ENCODE measurements around the gene ANKH. TPM values are rescaled to one million over a fixed set of nuclear protein-coding genes. Genes with fewer than 3 reads are reported as not detected.

The ANKH gene
- total and polyA plus RNA-seq, 2 donors (not counting 1 experiment from before 2014, with no cell fraction given) = 13.7 to 71.1 TPM

- ChIA-PET POLR2A (no interaction called here), CTCF (interaction anchor here (0.8 to 15.0 kb wide), 6 partner anchors 143 to 280 kb away, joined by 3 to 201 read pairs (median 3); no protein-coding TSS in a partner anchor)
- H3K27ac Mint-ChIP-seq = no peak overlapping the region
- Histone ChIP-seq H3K27me3 (replicated peaks in 1 of 4; ENCODE audit: control extremely low read depth in 1 of 4, control insufficient read depth in 3 of 4, insufficient read depth in 4 of 4, low read length in 3 of 4) (no peaks in the 10 kb centered on the region), H3K9ac (ENCODE audit: low read length) (no peak overlapping the region), H3K4me2 (replicated peaks; ENCODE audit: low read depth, low read length, poor library complexity, severe bottlenecking) (no peak overlapping the region), H3K4me3 (ENCODE audit: control extremely low read depth in 1 of 5, extremely low read depth in 1 of 5, insufficient read depth in 1 of 5, low read depth in 2 of 5, low read length in 4 of 5) (no peak overlapping the region), H3K36me3 (replicated peaks in 1 of 2; ENCODE audit: control extremely low read depth in 1 of 2, control insufficient read depth in 1 of 2, extremely low read depth in 1 of 2, insufficient read depth in 2 of 2, low read length in 1 of 2) (peaks cover 0 to 6% of the 10 kb centered on the region in 2 experiments), H3K4me1 (ENCODE audit: control insufficient read depth in 2 of 2, insufficient read depth in 2 of 2, low read length in 2 of 2) (no peaks in the 10 kb centered on the region), H4K20me1 (ENCODE audit: control insufficient read depth, insufficient read depth, low read length, poor library complexity, severe bottlenecking) (no peaks in the 10 kb centered on the region), H3K9me3 (ENCODE audit: control extremely low read depth in 1 of 3, control insufficient read depth in 2 of 3, insufficient read depth in 1 of 3, low read length in 2 of 3) (no peaks in the 10 kb centered on the region), H3K27ac (ENCODE audit: low read length in 2 of 2) (no peak overlapping the region), H3K79me2 (ENCODE audit: control insufficient read depth, insufficient read depth, low read length) (no peaks in the 10 kb centered on the region), H2AFZ (ENCODE audit: insufficient read depth, low read depth, low read length, poor library complexity, severe bottlenecking) (no peak overlapping the region)
- H3K27me3 Mint-ChIP-seq = no peaks in the 10 kb centered on the region
- no peaks in the 10 kb centered on the region for H3K9me3 Mint-ChIP-seq (ENCODE audit: insufficient read depth)
- TF ChIP-seq EZH2 (IDR thresholded peaks at IDR 0.05; ENCODE audit: borderline replicate concordance, insufficient read depth, low read depth, low read length, poor library complexity, severe bottlenecking) (no peak), CTCF (IDR thresholded peaks at IDR 0.05) (no peak)
- ATAC-seq (ENCODE audit: low read depth) (no peak), DNase-seq (no peak)
- H3K4me3 Mint-ChIP-seq = no peak overlapping the region
- intact Hi-C loops (cut with micrococcal nuclease) = loop anchor here (5.0 kb wide), 1 partner anchor 42 kb away; no protein-coding TSS in a partner anchor
- peaks cover 10% of the 10 kb centered on the region for H3K4me1 Mint-ChIP-seq
- WGBS (ENCODE audit: insufficient coverage) = 97% methylated on average over 16 of the region's 18 CpGs
Observed at GRCh38 chr5:14729448-14730385, 141.9 kb downstream of the ANKH start.

- Mint-ChIP-seq H3K4me3 (no peak overlapping the region), H3K27ac (no peak overlapping the region)
Observed at GRCh38 chr5:14728459-14728938, 143.1 kb downstream of the ANKH start.

More at GRCh38 chr5:14728459-14728938, 143.1 kb downstream of the ANKH start:
- intact Hi-C loops (cut with micrococcal nuclease) = loop anchor here (5.0 kb wide), 1 partner anchor 41 kb away; no protein-coding TSS in a partner anchor
- DNase-seq (no peak), ATAC-seq (ENCODE audit: low read depth) (no peak)
- CTCF ChIA-PET = interaction anchor here (0.7 to 15.0 kb wide), 17 partner anchors 9 to 287 kb away, joined by 3 to 201 read pairs (median 12); partner anchors contain the start of gene ANKH
- WGBS (ENCODE audit: insufficient coverage) = 93% methylated on average over 12 of the region's 15 CpGs
- H3K4me1 Mint-ChIP-seq = peaks cover 18% of the 10 kb centered on the region
- no peaks in the 10 kb centered on the region for H3K27me3 ChIP-seq (replicated peaks in 1 of 4; ENCODE audit: control extremely low read depth in 1 of 4, control insufficient read depth in 3 of 4, insufficient read depth in 4 of 4, low read length in 3 of 4)
- H3K27ac ChIP-seq (ENCODE audit: low read length in 2 of 2) = no peak overlapping the region
- H3K27me3 Mint-ChIP-seq = no peaks in the 10 kb centered on the region
- H3K9me3 Mint-ChIP-seq (ENCODE audit: insufficient read depth) = no peaks in the 10 kb centered on the region
- H3K9me3 ChIP-seq (ENCODE audit: control extremely low read depth in 1 of 3, control insufficient read depth in 2 of 3, insufficient read depth in 1 of 3, low read length in 2 of 3) = no peaks in the 10 kb centered on the region
- no peak overlapping the region for H3K4me2 ChIP-seq (replicated peaks; ENCODE audit: low read depth, low read length, poor library complexity, severe bottlenecking)
- TF ChIP-seq CTCF (IDR thresholded peaks at IDR 0.05) (no peak), EZH2 (IDR thresholded peaks at IDR 0.05; ENCODE audit: borderline replicate concordance, insufficient read depth, low read depth, low read length, poor library complexity, severe bottlenecking) (no peak)
- H3K4me3 ChIP-seq (ENCODE audit: control extremely low read depth in 1 of 5, extremely low read depth in 1 of 5, insufficient read depth in 1 of 5, low read depth in 2 of 5, low read length in 4 of 5) = no peak overlapping the region
- peaks cover 0 to 6% of the 10 kb centered on the region in 2 experiments for H3K36me3 ChIP-seq (replicated peaks in 1 of 2; ENCODE audit: control extremely low read depth in 1 of 2, control insufficient read depth in 1 of 2, extremely low read depth in 1 of 2, insufficient read depth in 2 of 2, low read length in 1 of 2)
- POLR2A ChIA-PET = no interaction called here
- no peaks in the 10 kb centered on the region for H3K79me2 ChIP-seq (ENCODE audit: control insufficient read depth, insufficient read depth, low read length)
- no peak overlapping the region for H3K9ac ChIP-seq (ENCODE audit: low read length)
- H2AFZ ChIP-seq (ENCODE audit: insufficient read depth, low read depth, low read length, poor library complexity, severe bottlenecking) = no peak overlapping the region
- peaks cover 0 to 11% of the 10 kb centered on the region in 2 donors for H3K4me1 ChIP-seq (ENCODE audit: control insufficient read depth in 2 of 2, insufficient read depth in 2 of 2, low read length in 2 of 2)
- no peaks in the 10 kb centered on the region for H4K20me1 ChIP-seq (ENCODE audit: control insufficient read depth, insufficient read depth, low read length, poor library complexity, severe bottlenecking)
